ENCODE data around the gene TBCD. TPM values are rescaled to one million over a fixed set of nuclear protein-coding genes. Genes with fewer than 3 reads are reported as not detected.

Gene TBCD
- total and polyA plus RNA-seq, 12 donors = 25.6 to 240 (median 66.2) TPM

GRCh38 chr17:82869536-82869935, 117.7 kb downstream of the TBCD start:
- intact Hi-C loops (cut with DNase I) = no loop called here
- 88 to 94% (median 91%) methylated on average over 8 to 11 of the region's 11 CpGs for WGBS, 4 donors
- H3K4me1 ChIP-seq (replicated peaks in 1 of 2) = peaks cover 0 to 8% of the 10 kb centered on the region in 2 donors

GRCh38 chr17:82870091-82870491, 118.2 kb downstream of the TBCD start:
- WGBS, 4 donors = 92 to 96% (median 93%) methylated on average over 32 to 35 of the region's 35 CpGs
- Histone ChIP-seq H3K4me3 (no peak overlapping the region), H3K9me3 (replicated peaks in 1 of 3) (no peaks in the 10 kb centered on the region), H3K36me3 (replicated peaks in 1 of 2) (peaks cover 0 to 11% of the 10 kb centered on the region in 2 donors), H3K4me1 (replicated peaks in 1 of 2) (peaks cover 0 to 8% of the 10 kb centered on the region in 2 donors), H3K27ac (no peak overlapping the region), H3K27me3 (no peaks in the 10 kb centered on the region)
- DNase-seq = no peak
- intact Hi-C loops (cut with DNase I) = no loop called here
- TF ChIP-seq POLR2A (IDR thresholded peaks at IDR 0.05) (no peak), CTCF (IDR thresholded peaks at IDR 0.05) (no peak)

More at GRCh38 chr17:82869536-82869935, 117.7 kb downstream of the TBCD start:
- Histone ChIP-seq H3K27ac (no peak overlapping the region), H3K9me3 (replicated peaks in 1 of 3) (no peaks in the 10 kb centered on the region), H3K4me3 (no peak overlapping the region), H3K27me3 (no peaks in the 10 kb centered on the region), H3K36me3 (replicated peaks in 1 of 2) (peaks cover 0 to 11% of the 10 kb centered on the region in 2 donors)
- TF ChIP-seq CTCF (IDR thresholded peaks at IDR 0.05) (no peak), POLR2A (IDR thresholded peaks at IDR 0.05) (no peak)
- DNase-seq = no peak

- H3K27ac ChIP-seq = no peak overlapping the region
Measured at GRCh38 chr17:82870541-82870940, 118.7 kb downstream of the TBCD start.

GRCh38 chr17:82871056-82871775, 119.4 kb downstream of the TBCD start:
- no peak for DNase-seq
- no peak for TF ChIP-seq POLR2A (IDR thresholded peaks at IDR 0.05)
- no peak for TF ChIP-seq CTCF (IDR thresholded peaks at IDR 0.05)
- Histone ChIP-seq H3K36me3 (replicated peaks in 1 of 2) (peaks cover 0 to 11% of the 10 kb centered on the region in 2 donors), H3K27ac (peak overlapping the region in 1 of 5 donors; percentile 26), H3K4me3 (no peak overlapping the region), H3K27me3 (no peaks in the 10 kb centered on the region), H3K9me3 (replicated peaks in 1 of 3) (no peaks in the 10 kb centered on the region), H3K4me1 (replicated peaks in 1 of 2) (peaks cover 0 to 13% of the 10 kb centered on the region in 2 donors)
- intact Hi-C loops (cut with DNase I) = no loop called here
- 87 to 93% (median 91%) methylated on average over 22 to 31 of the region's 31 CpGs for WGBS, 4 donors

More at GRCh38 chr17:82870541-82870940, 118.7 kb downstream of the TBCD start:
- no peak for DNase-seq
- WGBS, 4 donors = 92 to 98% (median 95%) methylated on average over 12 to 14 of the region's 14 CpGs
- Histone ChIP-seq H3K36me3 (replicated peaks in 1 of 2) (peaks cover 0 to 11% of the 10 kb centered on the region in 2 donors), H3K4me1 (replicated peaks in 1 of 2) (peaks cover 0 to 8% of the 10 kb centered on the region in 2 donors), H3K27me3 (no peaks in the 10 kb centered on the region), H3K4me3 (no peak overlapping the region), H3K9me3 (replicated peaks in 1 of 3) (no peaks in the 10 kb centered on the region)
- intact Hi-C loops (cut with DNase I) = no loop called here
- TF ChIP-seq POLR2A (IDR thresholded peaks at IDR 0.05) (no peak), CTCF (IDR thresholded peaks at IDR 0.05) (no peak)
